DLD1 (cell line): ENCODE data around the gene TBC1D12.
"Not testable (repeated sequence)": the region's sequence is repeated elsewhere in the genome, so short reads cannot be mapped to it uniquely, and the experiment has no call there.

Source experiments
- in situ Hi-C: cut with HindIII; loops from 2 replicates; pipeline ENCODE4 v1.10.0; 2017; ENCODE audit warnings: low sequenced_read_pairs

TBC1D12 gene

DNA sequence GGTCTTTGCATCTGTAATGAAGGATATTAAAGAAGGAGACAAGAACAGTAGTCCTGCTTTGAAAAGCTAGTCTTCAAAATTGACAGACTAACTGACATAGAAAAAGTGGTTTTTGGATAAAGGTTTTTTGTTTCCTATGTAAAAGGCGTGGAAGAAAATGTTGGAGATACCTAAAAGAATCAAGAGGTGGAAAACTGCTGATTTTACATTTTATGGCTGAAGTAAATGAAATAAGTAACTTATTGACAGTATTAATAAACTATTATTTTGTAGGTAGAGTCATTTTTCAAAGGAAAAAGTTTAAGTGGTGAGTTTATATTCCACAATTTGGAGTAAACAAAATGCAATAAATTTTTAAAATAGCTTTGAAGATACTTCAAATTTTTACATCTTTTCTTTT, 130.7 kb downstream of the TBC1D12 start:
- in situ Hi-C loops = no loop called here

DNA sequence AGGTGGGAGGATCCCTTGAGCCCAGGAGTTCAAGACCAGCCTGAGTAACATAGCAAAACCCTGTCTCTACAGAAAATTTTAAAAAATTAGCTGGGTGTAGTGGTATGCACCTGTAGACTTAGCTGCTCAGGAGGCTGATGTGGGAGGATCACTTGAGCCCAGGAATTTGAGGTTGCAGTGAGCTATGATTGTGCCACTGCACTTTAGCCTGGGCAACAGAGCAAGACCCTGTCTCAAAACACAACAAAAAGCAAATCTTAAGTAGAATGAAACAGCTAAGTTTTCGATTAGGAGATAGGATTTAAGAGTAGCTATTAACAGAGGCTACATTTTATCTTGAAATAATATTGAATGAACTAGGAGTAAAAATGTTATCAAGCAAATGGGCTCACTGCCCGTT, 139.9 kb downstream of the TBC1D12 start:
- in situ Hi-C loops = not testable (repeated sequence)

DNA sequence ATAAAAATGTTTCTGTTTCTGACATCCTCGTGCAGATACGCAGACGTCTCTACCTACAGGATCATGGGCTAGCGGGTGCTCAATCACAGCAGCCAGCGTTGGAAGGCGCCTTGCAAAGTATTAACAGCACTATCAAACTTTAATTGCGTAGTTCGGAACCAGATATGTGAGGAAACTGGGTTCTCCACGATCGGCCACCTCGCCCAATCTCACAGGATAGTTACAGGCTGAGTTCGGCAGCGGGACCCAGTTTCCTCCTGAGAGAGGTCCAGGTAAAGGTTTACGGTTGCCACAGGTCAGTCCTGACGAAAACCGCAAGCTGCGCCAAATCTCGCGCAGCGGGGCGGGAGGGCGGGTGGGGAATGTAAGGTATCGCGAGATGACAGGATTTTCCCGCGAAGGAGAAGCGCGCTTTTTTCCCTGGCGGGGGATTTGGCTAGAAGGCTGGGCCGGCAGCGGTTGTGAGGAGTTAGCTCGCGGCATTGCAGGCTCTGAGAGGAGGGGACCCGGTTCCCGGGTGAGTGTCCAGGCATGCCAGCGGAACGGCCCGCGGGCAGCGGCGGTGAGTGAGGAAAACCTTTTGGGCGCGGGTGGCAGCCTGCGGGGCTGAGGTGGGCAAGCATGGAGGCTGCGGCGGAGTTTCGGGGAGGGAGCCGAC, 143.2 kb downstream of the TBC1D12 start, which contains the start of gene HELLS:
Gene HELLS (plus strand): TSS at position 398 of the 658 bp plus-strand sequence. CDS start 134 bp downstream, at position 532.
- in situ Hi-C loops = no loop called here

DNA sequence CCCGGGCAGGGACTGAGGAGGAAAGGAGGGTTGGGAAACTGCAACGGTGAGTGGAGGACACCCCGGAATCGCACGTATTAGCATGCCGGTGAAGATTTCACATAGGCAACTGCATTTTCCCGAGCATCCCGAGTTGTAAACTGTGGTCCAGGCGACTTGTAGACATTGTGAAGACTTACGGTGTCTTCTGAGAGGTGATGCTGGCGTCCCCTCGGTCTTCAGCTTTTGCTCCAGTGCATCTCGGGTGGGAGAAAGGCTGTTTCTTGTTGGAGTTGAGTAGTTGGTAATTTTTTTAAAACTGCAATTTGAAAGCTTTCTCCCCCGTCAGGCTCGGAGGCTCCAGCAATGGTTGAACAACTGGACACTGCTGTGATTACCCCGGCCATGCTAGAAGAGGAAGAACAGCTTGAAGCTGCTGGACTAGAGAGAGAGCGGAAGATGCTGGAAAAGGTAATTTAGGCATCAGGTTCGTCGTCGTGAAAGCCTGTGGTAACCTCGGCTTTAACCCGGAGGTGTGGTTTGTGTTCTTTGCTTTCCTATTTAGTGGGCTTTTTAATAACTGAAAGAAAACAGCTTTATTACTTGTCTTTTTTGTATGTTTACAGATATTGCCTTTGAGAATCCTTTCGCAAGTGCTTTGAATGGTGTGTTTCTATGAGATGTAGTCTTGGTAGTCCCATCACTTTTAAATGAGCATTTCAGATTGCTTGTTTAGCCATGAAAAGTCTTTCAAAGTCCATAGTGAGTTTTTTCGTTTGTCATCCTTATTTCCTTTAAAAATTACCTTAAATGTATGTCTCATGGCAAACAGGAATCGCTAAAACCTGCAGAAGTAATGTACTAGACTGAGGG, 143.9 kb downstream of the TBC1D12 start:
- in situ Hi-C loops = no loop called here

DNA sequence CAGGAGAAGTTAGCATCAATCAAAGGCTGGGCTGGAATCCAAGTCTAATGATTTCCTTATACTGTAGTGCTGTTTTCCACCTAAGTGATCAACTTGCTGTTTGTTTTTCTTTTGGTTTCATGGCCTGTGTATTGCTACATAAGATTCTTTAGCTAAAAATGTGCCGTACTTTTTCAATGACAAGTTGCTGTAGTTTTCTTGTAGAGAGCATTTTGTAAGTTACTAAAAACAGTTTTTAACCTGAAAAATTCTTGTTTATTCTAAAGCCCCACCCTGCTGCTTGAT, 144.5 kb downstream of the TBC1D12 start:
- in situ Hi-C loops = no loop called here

DNA sequence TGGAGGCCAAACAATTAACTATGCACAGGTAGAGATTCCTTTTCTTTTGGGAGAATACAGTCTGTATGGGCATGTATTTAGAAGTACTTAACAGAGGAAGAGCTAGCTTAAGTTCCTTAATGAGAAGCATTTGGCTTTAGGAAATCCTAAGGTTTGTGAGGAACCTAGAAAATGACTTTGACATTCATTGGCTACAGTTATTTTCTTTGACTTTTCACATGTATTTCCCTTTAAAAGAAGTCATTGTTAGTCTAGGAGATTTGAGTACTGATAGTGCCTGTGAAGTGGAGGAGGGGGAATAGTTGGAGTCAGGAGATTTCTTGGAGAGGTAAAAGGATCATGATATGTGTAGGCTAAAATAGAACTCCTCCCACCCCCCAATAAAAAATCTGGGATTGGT, 146.9 kb downstream of the TBC1D12 start:
- in situ Hi-C loops = no loop called here

DNA sequence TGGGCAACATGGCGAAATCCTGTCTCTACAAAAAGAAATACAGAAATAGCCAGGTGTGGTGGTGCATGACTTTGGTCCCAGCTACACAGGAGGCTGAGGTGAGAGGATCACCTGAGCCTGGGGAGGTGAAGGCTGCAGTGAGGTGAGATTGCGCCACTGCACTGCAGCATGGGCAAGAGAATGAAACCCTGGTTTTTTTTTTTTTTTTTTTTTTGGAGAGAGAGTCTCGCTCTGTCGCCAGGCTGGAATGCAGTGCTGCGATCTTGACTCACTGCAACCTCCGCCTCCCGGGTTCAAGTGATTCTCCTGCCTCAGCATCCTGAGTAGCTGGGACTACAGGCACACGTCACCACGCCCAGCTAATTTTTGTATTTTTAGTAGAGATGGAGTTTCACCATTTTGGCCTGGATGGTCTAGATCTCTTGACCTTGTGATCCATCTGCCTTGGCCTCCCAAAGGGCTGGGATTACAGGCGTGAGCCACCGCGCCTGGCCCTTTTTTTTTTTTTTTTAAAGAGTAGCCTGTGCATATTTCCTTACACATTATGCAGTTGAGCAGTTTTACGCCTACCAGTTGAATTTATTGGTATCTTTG, 165.5 kb downstream of the TBC1D12 start:
- in situ Hi-C loops = not testable (repeated sequence)

DNA sequence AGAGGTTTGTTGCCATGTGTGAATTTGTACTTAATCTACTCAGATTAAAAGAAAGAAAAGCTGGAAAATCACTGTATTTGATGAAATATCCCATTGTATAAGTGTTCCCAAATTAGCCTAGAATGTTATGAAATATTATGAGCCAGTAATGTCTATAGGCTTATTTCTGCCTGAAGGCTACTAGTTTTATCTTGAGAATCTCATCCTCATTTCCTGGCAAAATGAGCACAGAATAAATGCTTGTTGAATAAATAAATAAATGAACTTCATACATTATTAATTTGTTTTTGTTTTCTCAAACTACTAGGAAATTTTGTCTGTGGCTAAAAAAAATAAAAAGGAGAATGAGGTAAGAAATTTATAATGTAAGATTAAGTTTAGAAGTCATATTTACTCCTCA, 168.7 kb downstream of the TBC1D12 start:
- in situ Hi-C loops = no loop called here

DNA sequence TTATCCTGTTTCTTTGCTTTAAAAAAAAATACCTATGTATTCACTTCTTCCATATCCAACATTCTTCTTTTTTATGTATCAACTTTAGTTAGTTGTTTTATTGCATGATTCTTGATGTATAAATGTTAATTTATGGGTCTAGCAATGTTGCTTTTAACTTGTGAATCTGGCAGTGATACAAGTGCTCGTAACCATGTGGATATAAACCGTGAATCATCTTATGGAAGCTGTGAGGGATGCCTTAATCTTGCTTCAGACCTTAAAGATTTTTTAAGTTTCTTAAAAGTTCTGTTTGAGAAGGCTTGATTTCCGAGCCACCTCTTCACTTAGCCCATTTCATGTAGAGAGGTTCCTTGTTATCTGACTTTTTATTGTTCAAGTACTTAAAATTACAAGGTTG, 169.2 kb downstream of the TBC1D12 start:
- in situ Hi-C loops = no loop called here

DNA sequence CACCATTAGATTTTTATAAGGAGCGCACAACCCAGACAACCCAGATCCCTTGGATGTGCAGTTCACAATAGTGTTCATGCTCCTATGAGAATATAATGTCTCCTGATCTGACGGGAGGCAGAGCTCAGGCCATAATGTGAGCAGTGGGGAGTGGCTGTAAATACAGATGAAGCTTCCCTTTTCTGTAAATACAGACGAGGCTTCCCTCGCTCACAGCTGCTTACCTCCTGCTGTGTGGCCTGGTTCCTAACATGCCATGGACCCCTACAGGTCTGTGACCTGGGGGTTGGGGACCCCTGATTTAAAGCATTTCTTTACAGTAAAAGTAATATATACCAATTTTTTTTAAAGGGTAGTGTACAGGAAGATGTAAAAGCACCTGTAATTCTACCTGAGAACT, 176.4 kb downstream of the TBC1D12 start:
- in situ Hi-C loops = no loop called here

DNA sequence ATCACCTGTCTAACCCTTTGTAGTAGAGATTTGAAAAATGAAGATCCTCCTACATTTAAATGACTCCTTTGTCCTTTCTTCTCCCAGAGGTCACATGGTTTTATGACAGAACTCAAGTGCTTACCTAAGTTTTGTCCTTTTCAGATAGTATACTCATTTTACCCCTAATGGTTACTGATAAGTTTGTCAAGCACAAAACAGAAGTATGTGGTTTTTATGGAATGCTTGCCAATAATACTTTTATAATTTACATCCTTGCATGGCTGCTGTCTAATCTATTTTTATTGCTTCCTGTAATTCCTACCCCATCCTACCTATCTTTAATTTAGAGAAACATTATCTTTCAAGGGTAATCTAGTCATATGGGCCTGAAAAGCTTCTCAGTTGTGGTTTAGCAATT, 180.8 kb downstream of the TBC1D12 start:
- in situ Hi-C loops = no loop called here
